Esophagus squamous epithelium (tissue), 4 donors: ENCODE results near the gene GPC6.

Experiments
- CTCF ChIP-seq, 6 experiments: fragments of 450-650 bp in 4 of 6; fragments of 200-600 bp in 2 of 6; sonication (generic) in 2 of 6; IDR thresholded peaks; one replicate each; pipeline ENCODE4 v1.5.1; 2016 to 2019; ENCODE audit warnings: antibody characterized with exemption in 6 of 6, mild to moderate bottlenecking in 4 of 6, moderate library complexity in 4 of 6
- POLR2A ChIP-seq, 4 donors: fragments of 450-650 bp; IDR thresholded peaks; one replicate each; pipeline ENCODE4 v1.6.1; 2017; ENCODE audit warnings: antibody characterized with exemption in 4 of 4, mild to moderate bottlenecking in 4 of 4, moderate library complexity in 3 of 4

GRCh38 chr13:93981426-93981977, 754.9 kb downstream of the GPC6 start:
- TF ChIP-seq POLR2A (IDR thresholded peaks at IDR 0.05) (no peak), CTCF (IDR thresholded peaks at IDR 0.05) (no peak)
